Stimulated activated naive B cell treated with anti-CD40 and anti-IgM and Interleukin-4, amounts not matched to agents 10 μg/mL and 1 μg/mL and 100 μg/mL, for 72 hours (primary cell): Measurements from ENCODE around the gene KIF19.

ENCODE experiments used
- ATAC-seq, 2 donors: fragments of 150-1000 bp; cut with Tn5 transposase; replicated peaks; 2 replicates each; pipeline ENCODE4 v1.10.0; 2021; ENCODE audit warnings: moderate library complexity in 1 of 2
- DNase-seq: peaks from one replicate; pipeline ENCODE4 v3.0.0; 2021
- H3K27ac Mint-ChIP-seq: one replicate; pipeline ENCODE4 v1.8.0; 2022; ENCODE audit warnings: mild to moderate bottlenecking, mixed read lengths
- H3K27me3 Mint-ChIP-seq, 2 donors: one replicate each; pipeline ENCODE4 v1.8.0; 2022; ENCODE audit warnings: mixed read lengths in 2 of 2
- H3K36me3 Mint-ChIP-seq, 2 donors: one replicate each; pipeline ENCODE4 v1.8.0; 2022; ENCODE audit warnings: mixed read lengths in 2 of 2, mild to moderate bottlenecking in 1 of 2
- H3K4me1 Mint-ChIP-seq, 2 donors: one replicate each; pipeline ENCODE4 v1.8.0; 2022; ENCODE audit warnings: mixed read lengths in 2 of 2, mild to moderate bottlenecking in 1 of 2
- H3K4me3 Mint-ChIP-seq, 2 donors: one replicate each; pipeline ENCODE4 v1.8.0; 2022; ENCODE audit warnings: mild to moderate bottlenecking in 2 of 2, mixed read lengths in 2 of 2, moderate library complexity in 1 of 2
- H3K9me3 Mint-ChIP-seq, 2 donors: one replicate each; pipeline ENCODE4 v1.8.0; 2022; ENCODE audit warnings: mixed read lengths in 2 of 2, mild to moderate bottlenecking in 1 of 2

KIF19 gene

DNA sequence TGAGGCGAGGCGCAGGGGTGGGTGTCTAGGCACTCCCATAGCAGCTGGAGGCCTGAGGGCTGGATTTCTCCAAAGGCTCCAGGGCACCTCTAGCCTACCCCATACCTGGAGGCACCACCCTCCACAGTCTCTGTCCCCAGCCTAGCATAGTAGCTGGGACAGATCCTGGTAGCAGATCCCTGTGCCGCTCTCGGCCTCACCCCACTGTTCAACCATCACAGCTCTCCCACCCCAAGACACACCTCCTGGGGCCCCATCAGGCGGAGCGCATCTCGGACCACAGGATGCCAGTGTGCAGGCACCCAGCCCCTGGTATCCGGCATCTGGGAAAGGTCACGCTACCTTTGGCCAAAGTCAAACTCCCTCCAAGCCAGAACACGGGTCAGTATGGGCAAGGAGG lies 28.5 kb downstream of the KIF19 start:
- ATAC-seq (no peak), DNase-seq (no peak)
- no peaks in the 10 kb centered on the region for H3K9me3 Mint-ChIP-seq
- peaks cover 69 to 78% of the 10 kb centered on the region in 2 donors for H3K27me3 Mint-ChIP-seq
- no peak overlapping the region for H3K27ac Mint-ChIP-seq
- H3K4me1 Mint-ChIP-seq = peaks cover 6 to 9% of the 10 kb centered on the region in 2 donors
- H3K4me3 Mint-ChIP-seq = no peak overlapping the region
- no peaks in the 10 kb centered on the region for H3K36me3 Mint-ChIP-seq

DNA sequence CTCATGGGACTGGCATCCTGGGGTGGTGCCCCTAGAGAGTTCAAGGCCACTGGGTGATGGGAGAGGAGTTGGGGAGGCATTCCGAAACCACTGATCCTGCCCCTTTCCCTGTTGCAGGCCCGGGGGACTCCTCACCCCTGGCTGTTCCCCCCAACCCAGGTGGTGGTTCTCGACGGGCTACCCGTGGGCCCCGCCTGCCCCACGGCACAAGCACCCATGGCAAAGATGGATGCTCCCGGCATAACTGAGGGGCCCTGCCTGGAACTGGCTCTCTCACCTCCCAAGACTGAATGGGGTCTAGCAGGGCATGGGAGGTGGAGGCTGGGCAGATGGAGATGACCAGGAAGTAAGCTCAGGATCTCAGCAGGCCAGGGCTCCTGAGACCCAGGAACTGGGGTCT lies 29.0 kb downstream of the KIF19 start:
- no peaks in the 10 kb centered on the region for H3K9me3 Mint-ChIP-seq
- no peak overlapping the region for H3K4me3 Mint-ChIP-seq
- H3K27ac Mint-ChIP-seq = no peak overlapping the region
- ATAC-seq (no peak), DNase-seq (no peak)
- peaks cover 6 to 9% of the 10 kb centered on the region in 2 donors for H3K4me1 Mint-ChIP-seq
- H3K27me3 Mint-ChIP-seq = peaks cover 68 to 80% of the 10 kb centered on the region in 2 donors
- no peaks in the 10 kb centered on the region for H3K36me3 Mint-ChIP-seq

DNA sequence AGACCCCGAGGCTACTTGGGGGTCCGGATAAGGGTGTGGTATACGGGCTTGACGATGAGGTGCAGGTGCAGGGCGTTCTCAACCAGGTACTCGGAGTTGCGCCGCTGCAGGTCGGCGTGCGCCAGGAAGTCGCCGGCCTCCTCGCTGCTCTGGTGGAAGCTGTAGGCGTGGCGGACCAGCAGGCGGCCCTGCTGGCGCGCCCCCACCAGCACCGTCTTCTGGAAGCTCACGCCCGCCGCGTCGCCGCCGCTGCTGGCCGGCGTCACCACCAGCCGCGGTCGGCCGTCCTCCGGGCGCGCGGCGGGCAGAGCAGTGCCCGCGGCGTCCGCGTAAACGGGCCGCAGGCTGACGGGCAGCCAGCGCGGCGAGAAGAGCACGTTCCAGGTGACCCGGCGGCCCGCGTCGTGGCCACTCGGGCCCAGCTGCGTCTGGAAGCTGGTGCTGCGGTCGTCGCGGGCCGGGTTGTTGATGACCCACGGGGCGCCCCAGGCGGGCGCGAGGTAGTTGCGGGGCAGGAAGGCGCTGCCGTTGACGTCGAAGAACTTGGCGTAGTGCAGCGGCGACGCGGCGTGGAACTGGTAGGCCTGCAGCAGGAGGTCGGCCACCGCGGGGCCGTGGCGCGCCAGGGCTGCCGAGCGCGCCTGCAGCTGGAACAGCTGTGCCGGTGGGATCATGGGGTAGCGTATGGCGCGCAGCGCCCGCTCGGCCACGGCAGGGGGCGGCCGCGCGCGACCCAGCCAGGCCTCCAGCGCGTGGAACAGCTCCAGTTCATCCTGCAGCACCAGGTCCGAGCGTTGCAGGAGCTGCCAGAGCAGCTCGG lies 30.8 kb downstream of the KIF19 start:
- Mint-ChIP-seq H3K36me3 (no peaks in the 10 kb centered on the region), H3K9me3 (no peaks in the 10 kb centered on the region), H3K27ac (no peak overlapping the region), H3K4me3 (peak overlapping the region in 1 of 2 donors; percentile 54), H3K27me3 (peaks cover 67 to 86% of the 10 kb centered on the region in 2 donors), H3K4me1 (peaks cover 6 to 12% of the 10 kb centered on the region in 2 donors)
- no peak for DNase-seq
- ATAC-seq = no peak

DNA sequence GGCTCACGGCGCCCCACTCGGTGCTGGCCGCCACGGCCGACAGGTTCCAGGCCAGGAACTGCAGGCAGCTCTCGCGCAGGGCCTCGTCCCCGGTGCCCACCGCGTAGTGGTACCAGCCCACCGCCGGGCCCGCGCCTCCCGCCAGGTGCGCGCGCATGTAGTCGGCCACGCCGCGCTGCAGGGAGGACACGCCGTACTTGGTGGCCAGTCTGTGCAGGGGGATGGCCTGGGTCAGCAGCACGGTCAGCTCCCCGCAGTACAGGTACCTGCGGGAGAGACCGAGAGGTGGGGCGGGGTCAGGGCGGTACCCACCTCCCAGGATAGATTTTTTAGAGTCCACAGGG lies 31.4 kb downstream of the KIF19 start:
- Mint-ChIP-seq H3K4me1 (peaks cover 6 to 14% of the 10 kb centered on the region in 2 donors), H3K4me3 (no peak overlapping the region), H3K27me3 (peaks cover 67 to 86% of the 10 kb centered on the region in 2 donors), H3K9me3 (no peaks in the 10 kb centered on the region), H3K27ac (no peak overlapping the region), H3K36me3 (no peaks in the 10 kb centered on the region)
- ATAC-seq (no peak), DNase-seq (no peak)

DNA sequence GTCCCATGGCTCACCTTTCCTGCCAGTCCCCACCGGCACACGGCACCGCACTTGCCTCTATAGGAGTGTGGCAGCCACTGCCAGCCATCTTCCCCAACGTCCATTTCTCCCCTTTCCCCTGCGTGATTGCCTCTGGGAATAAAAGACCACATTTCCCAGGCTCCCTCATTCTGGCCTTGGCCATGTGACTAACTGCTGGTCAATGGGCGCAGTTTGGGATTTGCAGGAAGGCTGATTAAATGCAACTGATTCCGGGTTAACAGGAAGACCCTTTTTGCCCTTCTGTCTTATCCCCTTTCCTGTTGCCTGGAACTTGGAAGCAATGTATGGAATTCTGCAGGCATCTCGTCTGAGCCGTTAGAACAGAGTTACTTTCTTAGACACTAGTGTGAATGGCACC lies 32.7 kb downstream of the KIF19 start:
- Mint-ChIP-seq H3K27ac (no peak overlapping the region), H3K36me3 (no peaks in the 10 kb centered on the region), H3K27me3 (peaks cover 62 to 77% of the 10 kb centered on the region in 2 donors), H3K4me1 (peaks cover 6 to 14% of the 10 kb centered on the region in 2 donors), H3K4me3 (no peak overlapping the region), H3K9me3 (no peaks in the 10 kb centered on the region)
- ATAC-seq (no peak), DNase-seq (no peak)

DNA sequence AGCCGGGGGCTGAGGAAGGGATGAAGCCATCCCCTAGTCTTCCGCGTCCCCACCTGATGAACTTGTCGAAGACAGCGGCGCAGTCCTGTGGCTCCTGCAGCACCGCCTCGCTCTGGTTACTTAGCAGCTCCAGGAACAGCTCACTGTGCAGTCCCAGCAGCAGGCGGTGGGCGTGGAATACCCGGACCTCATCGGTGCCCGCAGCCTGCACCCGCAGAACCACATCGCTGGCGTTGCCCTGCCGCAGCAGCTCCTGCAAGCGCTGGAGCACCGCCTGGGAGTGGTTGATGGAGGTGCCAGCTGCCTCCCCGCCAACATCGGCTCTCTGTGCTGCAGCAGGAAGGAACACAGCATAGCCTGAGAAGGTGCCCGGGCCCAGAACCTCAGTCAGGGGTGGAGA lies 33.9 kb downstream of the KIF19 start:
- Mint-ChIP-seq H3K9me3 (no peaks in the 10 kb centered on the region), H3K4me1 (peaks cover 0 to 5% of the 10 kb centered on the region in 2 donors), H3K27ac (no peak overlapping the region), H3K36me3 (no peaks in the 10 kb centered on the region), H3K27me3 (peaks cover 54 to 65% of the 10 kb centered on the region in 2 donors), H3K4me3 (no peak overlapping the region)
- ATAC-seq (no peak), DNase-seq (no peak)

DNA sequence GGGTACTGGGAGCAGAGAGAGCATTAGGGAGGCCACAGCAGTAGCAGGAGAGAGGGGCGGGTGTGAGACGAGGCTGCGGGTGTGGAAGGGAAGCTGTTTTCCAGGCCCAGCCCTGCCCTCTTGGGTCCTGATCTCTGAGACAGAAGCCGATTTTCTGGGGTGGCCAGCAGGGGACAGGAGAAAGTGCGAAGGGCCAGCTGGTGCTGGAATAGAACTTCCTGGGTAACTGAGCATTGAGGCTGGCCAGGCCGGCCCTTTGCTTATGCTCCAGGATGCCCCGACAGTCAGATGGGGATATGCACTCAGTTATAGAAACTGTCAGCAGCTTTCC lies 34.8 kb downstream of the KIF19 start:
- ATAC-seq (no peak), DNase-seq (no peak)
- Mint-ChIP-seq H3K27ac (no peak overlapping the region), H3K36me3 (no peaks in the 10 kb centered on the region), H3K4me3 (no peak overlapping the region), H3K9me3 (no peaks in the 10 kb centered on the region), H3K27me3 (peaks cover 46 to 61% of the 10 kb centered on the region in 2 donors), H3K4me1 (peaks cover 0 to 5% of the 10 kb centered on the region in 2 donors)

DNA sequence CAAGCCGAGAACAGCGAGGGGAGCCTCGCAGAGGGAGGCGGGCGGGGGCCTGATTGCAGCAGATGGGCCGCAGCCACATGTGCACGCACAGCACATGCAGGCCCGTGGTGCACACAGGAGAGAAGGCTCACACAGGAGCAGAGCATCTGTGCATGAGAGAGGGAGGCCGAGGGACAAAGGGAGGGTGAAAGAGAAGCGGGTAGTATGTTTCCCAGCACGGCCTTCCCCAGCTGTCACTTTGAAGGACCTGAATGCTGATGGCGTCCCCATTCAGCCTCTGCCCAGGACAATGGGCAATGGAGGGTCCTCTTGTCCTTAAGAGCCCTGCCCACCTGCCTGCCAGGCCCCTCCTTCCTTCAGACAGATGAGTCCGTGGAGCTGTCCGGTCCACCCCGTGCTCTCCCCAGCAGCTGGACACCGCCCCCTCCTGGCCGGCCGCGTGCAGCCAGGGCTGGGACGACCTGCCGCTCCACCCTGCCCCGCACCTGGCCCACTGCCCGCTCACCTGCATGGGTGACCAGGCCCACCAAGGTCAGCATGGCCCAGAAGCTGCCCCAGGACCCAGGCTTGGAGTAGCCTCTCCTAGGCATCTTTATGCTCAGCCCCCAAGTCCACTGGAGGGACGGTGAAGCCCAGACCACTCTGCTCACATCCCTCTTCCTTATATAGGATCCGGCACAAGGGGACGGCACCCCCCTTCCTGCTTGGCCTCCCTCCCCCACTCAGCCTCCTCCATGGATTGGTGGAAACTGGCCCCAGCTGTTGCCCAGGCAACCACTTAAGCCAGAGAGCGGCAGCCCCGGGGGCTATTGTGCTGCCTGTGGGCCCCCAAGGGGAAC lies 35.4 kb downstream of the KIF19 start, which contains the start of gene BTBD17:
Gene BTBD17, minus strand, starts transcription at position 639 of the 839 bp plus-strand sequence. Its CDS starts 49 bp downstream, at position 590.
- no peak within 1 kb of the TSS for H3K4me3 Mint-ChIP-seq
- H3K9me3 Mint-ChIP-seq = no peaks in the 10 kb centered on the region
- DNase-seq (no peak), ATAC-seq (peak; percentile 60 to 64)
- peaks cover 0 to 5% of the 10 kb centered on the region in 2 donors for H3K4me1 Mint-ChIP-seq
- H3K27me3 Mint-ChIP-seq = peaks cover 41 to 61% of the 10 kb centered on the region in 2 donors
- no peaks in the 10 kb centered on the region for H3K36me3 Mint-ChIP-seq
- peak within 1 kb of the TSS; percentile 42 for H3K27ac Mint-ChIP-seq

DNA sequence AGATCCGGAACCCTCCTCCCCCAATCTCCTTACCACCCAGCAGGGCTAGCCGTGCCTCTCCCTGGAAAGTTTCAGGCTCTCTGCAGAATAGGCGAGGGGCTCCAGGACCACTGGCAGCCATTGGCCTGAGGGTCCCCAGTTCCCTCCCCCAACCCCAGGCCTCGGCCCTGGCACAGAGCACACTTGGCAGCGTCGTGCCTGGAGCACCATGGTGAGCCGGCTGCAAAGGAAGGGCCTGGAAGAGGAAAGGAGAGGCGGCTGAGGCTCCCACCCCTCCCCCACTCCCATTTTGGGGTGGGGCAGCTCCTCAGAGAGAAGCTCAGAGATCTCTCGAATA lies 36.0 kb downstream of the KIF19 start:
- Mint-ChIP-seq H3K4me1 (peaks cover 0 to 5% of the 10 kb centered on the region in 2 donors), H3K27ac (peak overlapping the region; percentile 42), H3K36me3 (no peaks in the 10 kb centered on the region), H3K27me3 (peaks cover 44 to 65% of the 10 kb centered on the region in 2 donors), H3K4me3 (no peak overlapping the region), H3K9me3 (no peaks in the 10 kb centered on the region)
- no peak for ATAC-seq
- DNase-seq = no peak

DNA sequence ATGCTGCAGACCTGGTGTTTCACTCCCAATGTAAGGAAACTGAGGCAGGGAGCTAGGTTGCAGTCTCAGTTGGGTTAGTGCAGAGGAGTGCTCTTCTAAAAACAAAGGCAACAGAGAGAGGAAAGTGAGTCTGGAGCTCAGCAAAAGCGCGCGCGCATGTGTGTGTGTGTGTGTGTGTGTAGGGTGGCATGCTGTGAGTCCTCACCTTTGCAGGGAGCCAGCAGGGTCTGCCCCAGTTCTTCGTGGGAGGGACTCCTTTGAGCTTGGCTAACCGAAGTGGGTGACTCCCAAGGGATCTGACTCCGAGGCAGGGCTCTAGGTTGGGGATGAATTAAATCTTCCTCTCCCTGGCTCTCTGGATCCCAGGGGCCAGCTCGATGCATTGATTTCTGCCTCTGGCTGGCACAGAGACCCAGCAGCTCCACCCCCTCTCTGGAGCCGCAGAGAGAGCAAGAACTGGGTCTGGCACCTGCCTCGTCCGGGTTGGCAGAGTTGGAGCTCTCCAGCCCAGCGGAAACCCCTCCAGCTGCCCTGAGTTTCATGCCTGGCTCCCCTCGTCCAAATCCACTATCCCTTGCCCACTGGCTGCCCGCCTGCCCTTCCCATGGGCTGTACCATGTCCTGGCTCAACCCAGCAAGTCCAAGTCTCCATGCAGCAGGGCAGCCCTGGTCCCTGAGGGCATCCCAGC lies 36.9 kb downstream of the KIF19 start:
- DNase-seq (no peak), ATAC-seq (no peak)
- H3K36me3 Mint-ChIP-seq = no peaks in the 10 kb centered on the region
- H3K4me1 Mint-ChIP-seq = peaks cover under 1 to 5% of the 10 kb centered on the region in 2 donors
- H3K27me3 Mint-ChIP-seq = peaks cover 49 to 70% of the 10 kb centered on the region in 2 donors
- H3K27ac Mint-ChIP-seq = no peak overlapping the region
- H3K4me3 Mint-ChIP-seq = no peak overlapping the region
- H3K9me3 Mint-ChIP-seq = no peaks in the 10 kb centered on the region

DNA sequence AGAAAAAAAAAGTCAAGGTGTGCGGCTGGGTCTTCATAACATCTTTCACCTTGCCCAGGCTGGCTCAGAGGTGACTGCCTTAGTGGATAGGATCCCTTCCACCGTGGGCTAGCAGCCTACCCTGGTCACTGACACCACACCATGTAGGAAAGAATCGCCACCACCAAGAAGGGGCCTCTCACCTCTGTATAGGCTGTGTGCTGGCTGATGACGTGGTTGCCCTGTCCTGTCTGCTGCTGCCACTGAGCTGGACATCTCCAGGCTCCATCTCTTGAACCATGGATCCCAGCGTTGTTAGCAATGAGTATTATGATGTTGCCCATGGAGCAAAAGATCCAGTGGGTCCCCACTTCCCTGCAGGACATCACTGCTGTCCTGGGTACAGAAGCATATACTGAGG lies 41.2 kb downstream of the KIF19 start, which contains the start of gene GPR142:
Gene GPR142, plus strand, starts transcription at position 301 of the 400 bp plus-strand sequence. CDS start 2,035 bp downstream, outside the sequence.
- no peak for DNase-seq

DNA sequence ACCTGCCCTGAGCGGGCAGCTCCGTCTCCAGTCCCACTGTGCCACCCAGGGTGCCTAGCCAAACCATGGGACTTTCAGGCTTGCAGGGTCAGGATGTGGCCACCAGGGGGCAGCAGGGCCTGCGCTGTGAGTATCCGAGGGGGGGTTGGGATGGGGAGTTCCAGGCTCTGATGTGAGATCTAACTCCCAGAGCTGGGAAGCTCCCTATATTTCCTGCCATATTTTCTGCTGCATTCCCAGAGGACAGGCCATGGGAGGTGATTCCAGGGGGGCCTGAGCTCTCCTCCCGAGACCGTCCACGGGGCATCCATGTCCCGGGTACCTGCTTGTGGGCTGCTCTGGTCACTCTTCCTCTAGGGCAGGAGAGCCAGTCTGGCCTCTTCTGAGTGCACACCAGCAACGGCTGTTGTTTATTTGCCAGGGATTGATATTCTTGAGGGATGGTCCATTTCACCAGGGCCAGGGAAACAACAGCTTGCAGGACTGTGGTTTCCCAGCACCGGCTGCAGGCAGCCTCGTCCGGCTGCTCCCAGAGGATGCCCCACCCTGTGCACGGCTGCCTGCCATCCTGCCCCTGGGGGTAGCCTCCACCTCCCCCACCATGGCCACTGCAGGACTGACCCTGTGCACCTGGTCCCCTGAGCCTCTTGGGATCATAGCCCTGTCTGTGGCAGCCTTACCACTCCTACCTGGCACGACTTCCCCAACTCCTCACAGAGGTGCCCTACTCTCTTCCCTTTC lies 42.5 kb downstream of the KIF19 start:
- DNase-seq (peak; percentile 48), ATAC-seq (peak; percentile 76 to 80)
- H3K36me3 Mint-ChIP-seq = no peaks in the 10 kb centered on the region
- H3K9me3 Mint-ChIP-seq = no peaks in the 10 kb centered on the region
- H3K27me3 Mint-ChIP-seq = peaks cover 44 to 68% of the 10 kb centered on the region in 2 donors
- H3K4me1 Mint-ChIP-seq = peaks cover 12 to 17% of the 10 kb centered on the region in 2 donors
- H3K4me3 Mint-ChIP-seq = no peak overlapping the region
- no peak overlapping the region for H3K27ac Mint-ChIP-seq

More for the DNA sequence above, 41.2 kb downstream of the KIF19 start, which contains the start of gene GPR142:
- no peak within 1 kb of the TSS for H3K27ac Mint-ChIP-seq
- no peaks in the 10 kb centered on the region for H3K9me3 Mint-ChIP-seq
- no peaks in the 10 kb centered on the region for H3K36me3 Mint-ChIP-seq
- H3K4me3 Mint-ChIP-seq = no peak within 1 kb of the TSS
- ATAC-seq = no peak
- H3K4me1 Mint-ChIP-seq = peaks cover 12 to 17% of the 10 kb centered on the region in 2 donors
- peaks cover 47 to 65% of the 10 kb centered on the region in 2 donors for H3K27me3 Mint-ChIP-seq

DNA sequence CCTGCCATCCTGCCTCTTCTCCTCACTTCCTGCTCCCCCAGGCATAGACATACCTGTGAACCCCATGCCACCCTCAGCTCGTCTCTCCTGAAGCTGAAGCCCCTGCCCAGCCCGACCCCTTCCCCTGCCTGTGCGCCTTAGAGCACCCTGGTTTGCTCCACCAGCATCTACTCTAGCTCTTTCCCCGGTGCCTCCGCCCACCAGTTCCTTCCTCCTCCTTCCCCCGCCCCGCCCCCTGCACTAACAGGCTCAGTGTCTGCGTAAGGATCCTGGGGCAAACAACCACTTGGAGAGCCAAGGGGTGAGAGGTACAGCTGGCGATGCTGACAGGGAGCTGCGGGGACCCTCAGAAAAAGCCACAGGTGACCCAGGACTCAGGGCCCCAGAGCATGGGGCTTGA lies 43.2 kb downstream of the KIF19 start:
- Mint-ChIP-seq H3K4me1 (peaks cover 12 to 17% of the 10 kb centered on the region in 2 donors), H3K4me3 (no peak overlapping the region), H3K9me3 (no peaks in the 10 kb centered on the region), H3K36me3 (no peaks in the 10 kb centered on the region), H3K27me3 (peaks cover 47 to 70% of the 10 kb centered on the region in 2 donors), H3K27ac (peak overlapping the region; percentile 9)
- no peak for DNase-seq
- ATAC-seq = peak; percentile 51 to 59
